MM.1S (cell line): Measurements from ENCODE around the gene SFXN1.
A peak's percentile ranks its signal among the peaks of the same experiment; 100 is the strongest.
"Not testable (repeated sequence)": the region's sequence is repeated elsewhere in the genome, so short reads cannot be mapped to it uniquely, and the experiment has no call there.

Experiments
- DNase-seq: peaks from one replicate; pipeline ENCODE4 v3.0.0-alpha.2; 2015
- H2AFZ ChIP-seq: fragments of 300-600 bp; sonication (generic); 2 replicates; pipeline ENCODE4 v1.6.0; 2016; ENCODE audit warnings: antibody characterized with exemption, low read length
- H3F3A ChIP-seq: fragments of 300-600 bp; sonication (generic); 2 replicates; pipeline ENCODE4 v1.6.1; 2016; ENCODE audit warnings: mild to moderate bottlenecking, antibody characterized with exemption, low read length, moderate library complexity, mixed read lengths; ENCODE audit not compliant: insufficient read depth
- H3K27ac ChIP-seq: fragments of 300-600 bp; sonication (generic); 2 replicates; pipeline ENCODE4 v1.5.1; 2016; ENCODE audit warnings: mild to moderate bottlenecking, low read length
- H3K27me3 ChIP-seq: fragments of 300-600 bp; sonication (generic); replicated peaks from 2 replicates; pipeline ENCODE4 v1.6.0; 2016; ENCODE audit warnings: low read length; ENCODE audit not compliant: insufficient read depth
- H3K36me3 ChIP-seq: fragments of 300-600 bp; sonication (generic); replicated peaks from 2 replicates; pipeline ENCODE4 v1.6.1; 2016; ENCODE audit warnings: mild to moderate bottlenecking, low read length, mixed read lengths; ENCODE audit not compliant: insufficient read depth
- H3K4me1 ChIP-seq: fragments of 300-600 bp; sonication (generic); 2 replicates; pipeline ENCODE4 v1.6.1; 2016; ENCODE audit warnings: low read length, mixed read lengths
- H3K4me2 ChIP-seq: fragments of 300-600 bp; sonication (generic); 2 replicates; pipeline ENCODE4 v1.6.0; 2016; ENCODE audit warnings: low read depth, low read length
- H3K4me3 ChIP-seq: fragments of 300-600 bp; sonication (generic); 2 replicates; pipeline ENCODE4 v1.5.1; 2016; ENCODE audit warnings: low read length, mixed read lengths
- H3K79me2 ChIP-seq: fragments of 300-600 bp; sonication (generic); 2 replicates; pipeline ENCODE4 v1.6.1; 2016; ENCODE audit warnings: mixed run types, low read length, mixed read lengths
- H3K9ac ChIP-seq: fragments of 300-600 bp; sonication (generic); 2 replicates; pipeline ENCODE4 v1.6.1; 2016; ENCODE audit warnings: low read length, mixed read lengths
- H3K9me2 ChIP-seq: fragments of 300-600 bp; sonication (generic); replicated peaks from 2 replicates; pipeline ENCODE4 v1.6.1; 2016; ENCODE audit warnings: mild to moderate bottlenecking, low read length, mixed read lengths; ENCODE audit not compliant: insufficient read depth
- H3K9me3 ChIP-seq: fragments of 300-600 bp; sonication (generic); replicated peaks from 2 replicates; pipeline ENCODE4 v1.6.1; 2016; ENCODE audit warnings: mild to moderate bottlenecking, low read length, mixed read lengths; ENCODE audit not compliant: insufficient read depth
- H4K20me1 ChIP-seq: fragments of 300-600 bp; sonication (generic); 2 replicates; pipeline ENCODE4 v1.6.1; 2016; ENCODE audit warnings: mild to moderate bottlenecking, low read length, moderate library complexity, mixed read lengths; ENCODE audit not compliant: insufficient read depth
- CTCF ChIP-seq: fragments of 300-600 bp; sonication (generic); IDR thresholded peaks from 2 replicates; pipeline ENCODE4 v1.5.1; 2016; ENCODE audit warnings: antibody characterized with exemption, low read length, mixed read lengths
- EZH2 ChIP-seq: fragments of 300-600 bp; sonication (generic); optimal IDR thresholded peaks from 2 replicates; pipeline ENCODE3; 2017; ENCODE audit warnings: low read depth, mild to moderate bottlenecking, antibody characterized with exemption, low read length, mixed read lengths
- EZH2phosphoT487 ChIP-seq: fragments of 300-600 bp; sonication (generic); IDR thresholded peaks from 2 replicates; pipeline ENCODE4 v1.6.1; 2018; ENCODE audit warnings: antibody characterized with exemption, low read length

The SFXN1 gene

GRCh38 chr5:175444905-175445456, 33.4 kb upstream of the SFXN1 start:
- Histone ChIP-seq H2AFZ (peak overlapping the region; percentile 54; the same call in 1 of the 2 replicates), H3K79me2 (no peaks in the 10 kb centered on the region), H3K4me3 (peak overlapping the region; percentile 15; the same call in 1 of the 2 replicates), H3F3A (no peaks in the 10 kb centered on the region), H4K20me1 (no peaks in the 10 kb centered on the region), H3K4me1 (no peaks in the 10 kb centered on the region), H3K27ac (no peak overlapping the region), H3K27me3 (peaks cover 11% of the 10 kb centered on the region), H3K9me3 (no peaks in the 10 kb centered on the region), H3K9ac (no peak overlapping the region), H3K9me2 (no peaks in the 10 kb centered on the region), H3K4me2 (peak overlapping the region; percentile 88; the same call in 1 of the 2 replicates), H3K36me3 (no peaks in the 10 kb centered on the region)
- DNase-seq = no peak
- TF ChIP-seq EZH2 (no peak), EZH2phosphoT487 (no peak), CTCF (no peak)

GRCh38 chr5:175446378-175446777, 32.0 kb upstream of the SFXN1 start:
- H3K27ac ChIP-seq, H3F3A ChIP-seq, H3K9me2 ChIP-seq, H3K36me3 ChIP-seq, H3K9ac ChIP-seq, H4K20me1 ChIP-seq, DNase-seq, H3K79me2 ChIP-seq, H3K9me3 ChIP-seq, H3K4me3 ChIP-seq, H3K4me1 ChIP-seq, H3K4me2 ChIP-seq, H2AFZ ChIP-seq: not testable (repeated sequence)
- peaks cover 11% of the 10 kb centered on the region for H3K27me3 ChIP-seq

GRCh38 chr5:175447571-175447970, 30.8 kb upstream of the SFXN1 start:
- H3K27me3 ChIP-seq = peaks cover 11% of the 10 kb centered on the region
- H3F3A ChIP-seq = no peaks in the 10 kb centered on the region
- H3K4me1 ChIP-seq = no peaks in the 10 kb centered on the region
- no peaks in the 10 kb centered on the region for H3K36me3 ChIP-seq
- no peak overlapping the region for H3K9ac ChIP-seq
- no peak overlapping the region for H3K4me2 ChIP-seq
- TF ChIP-seq EZH2 = no peak
- TF ChIP-seq EZH2phosphoT487 = no peak
- TF ChIP-seq CTCF = no peak
- no peak for DNase-seq
- no peaks in the 10 kb centered on the region for H3K9me3 ChIP-seq
- H3K4me3 ChIP-seq = no peak overlapping the region
- H3K27ac ChIP-seq = no peak overlapping the region
- H3K9me2 ChIP-seq = no peaks in the 10 kb centered on the region
- H2AFZ ChIP-seq = no peak overlapping the region
- no peaks in the 10 kb centered on the region for H4K20me1 ChIP-seq
- H3K79me2 ChIP-seq = no peaks in the 10 kb centered on the region

- Histone ChIP-seq H3K27me3 (peaks cover 11% of the 10 kb centered on the region), H3K9ac (no peak overlapping the region), H3K36me3 (no peaks in the 10 kb centered on the region), H3K4me1 (no peaks in the 10 kb centered on the region), H3F3A (no peaks in the 10 kb centered on the region), H2AFZ (no peak overlapping the region), H3K27ac (no peak overlapping the region), H3K4me2 (no peak overlapping the region), H3K9me2 (no peaks in the 10 kb centered on the region), H3K79me2 (no peaks in the 10 kb centered on the region), H3K9me3 (no peaks in the 10 kb centered on the region), H4K20me1 (no peaks in the 10 kb centered on the region), H3K4me3 (no peak overlapping the region)
- DNase-seq = no peak
- TF ChIP-seq EZH2phosphoT487 (no peak), CTCF (no peak), EZH2 (no peak)
These were observed 30.1 kb upstream of the SFXN1 start for GRCh38 chr5:175448276-175448675.
